Fibroblast of lung (primary cell): ENCODE results near the gene SLC25A10. TPM values are rescaled to one million over a fixed set of nuclear protein-coding genes. Genes with fewer than 3 reads are reported as not detected.

Source experiments
- DNase-seq, 2 donors: peaks; one replicate each; pipeline versions ENCODE4 v3.0.0 to v3.0.0-alpha.2; 2010; ENCODE audit warnings: low read depth in 2 of 2
- H2AFZ ChIP-seq: 2 replicates; pipeline ENCODE4 v1.5.1; 2012; ENCODE audit warnings: low read length, control low read depth, inconsistent platforms
- H3K27ac ChIP-seq: 2 replicates; pipeline ENCODE4 v1.5.1; 2011; ENCODE audit warnings: low read length, control low read depth; ENCODE audit not compliant: insufficient read depth
- H3K27me3 ChIP-seq: 2 replicates; pipeline ENCODE4 v1.5.1; 2011; ENCODE audit warnings: mild to moderate bottlenecking, low read length; ENCODE audit not compliant: control insufficient read depth, insufficient read depth
- H3K36me3 ChIP-seq: 2 replicates; pipeline ENCODE4 v1.5.1; 2011; ENCODE audit warnings: low read length; ENCODE audit not compliant: control insufficient read depth, insufficient read depth
- H3K4me1 ChIP-seq: 2 replicates; pipeline ENCODE4 v1.5.1; 2011; ENCODE audit warnings: low read length; ENCODE audit not compliant: control insufficient read depth, insufficient read depth; ENCODE audit errors: extremely low read depth
- H3K4me2 ChIP-seq: 2 replicates; pipeline ENCODE4 v1.5.1; 2011; ENCODE audit warnings: low read length, control low read depth; ENCODE audit not compliant: insufficient read depth; ENCODE audit errors: extremely low read depth
- H3K4me3 ChIP-seq, 4 experiments: fragments of 200-600 bp in 1 of 4; sonication (generic) in 1 of 4; replicated peaks in 1 of 4; 2 replicates each; pipeline ENCODE4 v1.5.1; 2011 to 2016; ENCODE audit warnings: low read length in 4 of 4, low read depth in 3 of 4, mild to moderate bottlenecking in 3 of 4, control low read depth in 2 of 4, inconsistent platforms in 1 of 4, mixed read lengths in 1 of 4; ENCODE audit not compliant: insufficient read depth in 1 of 4; ENCODE audit errors: control extremely low read depth in 1 of 4
- H3K79me2 ChIP-seq: 2 replicates; pipeline ENCODE4 v1.5.1; 2012; ENCODE audit warnings: mild to moderate bottlenecking, low read length, inconsistent platforms; ENCODE audit not compliant: control insufficient read depth, insufficient read depth
- H3K9ac ChIP-seq: 2 replicates; pipeline ENCODE4 v1.5.1; 2011; ENCODE audit warnings: mild to moderate bottlenecking, low read length, control low read depth; ENCODE audit not compliant: insufficient read depth
- H3K9me3 ChIP-seq: 2 replicates; pipeline ENCODE4 v1.5.1; 2012; ENCODE audit warnings: low read depth, low read length; ENCODE audit not compliant: control insufficient read depth, insufficient read depth
- H4K20me1 ChIP-seq: 2 replicates; pipeline ENCODE4 v1.5.1; 2011; ENCODE audit warnings: low read length; ENCODE audit not compliant: control insufficient read depth, insufficient read depth; ENCODE audit errors: extremely low read depth
- EZH2 ChIP-seq: IDR thresholded peaks from 2 replicates; pipeline ENCODE4 v1.5.1; 2012; ENCODE audit warnings: low read length, control low read depth, mild to moderate bottlenecking; ENCODE audit errors: missing control alignments
- polyA plus RNA-seq, 2 donors: library from polyadenylated mRNA; depleted of rRNA in 1 of 2; stranded (reverse) in 1 of 2; unstranded in 1 of 2; fragments of >200 nt; gene quantifications; 2 replicates each; pipeline ENCODE4 v1.2.1, GENCODE V29; 2011 to 2012; ENCODE audit warnings: missing spikeins in 1 of 2
- total RNA-seq: library from RNA; depleted of rRNA; stranded (reverse); fragments of >200 nt; gene quantifications from 2 replicates; pipeline ENCODE4 v1.2.1, GENCODE V29; 2014
- TF ChIP-seq, protein P1 (sequence below), 2 donors: IDR thresholded peaks in 1 of 2; conservative IDR thresholded peaks in 1 of 2; 1 replicate in 1 of 2; 2 replicates in 1 of 2; pipeline ENCODE4 v1.5.1; 2011 to 2012; ENCODE audit warnings: low read length in 2 of 2, control low read depth in 1 of 2, inconsistent platforms in 1 of 2, low read depth in 1 of 2, mild to moderate bottlenecking in 1 of 2

Gene SLC25A10
- total and polyA plus RNA-seq, 2 donors (not counting 1 experiment from before 2014, with no cell fraction given), result 3.7 to 5.8 TPM

- Histone ChIP-seq H3K27me3 (no peaks in the 10 kb centered on the region), H3K27ac (no peak overlapping the region), H3K4me2 (no peak overlapping the region), H2AFZ (no peak overlapping the region), H3K9me3 (no peaks in the 10 kb centered on the region), H3K4me1 (peaks cover 8% of the 10 kb centered on the region), H3K79me2 (no peaks in the 10 kb centered on the region), H4K20me1 (no peaks in the 10 kb centered on the region), H3K36me3 (peaks cover 3% of the 10 kb centered on the region), H3K9ac (no peak overlapping the region), H3K4me3 (no peak overlapping the region)
- TF ChIP-seq, protein P1, sequence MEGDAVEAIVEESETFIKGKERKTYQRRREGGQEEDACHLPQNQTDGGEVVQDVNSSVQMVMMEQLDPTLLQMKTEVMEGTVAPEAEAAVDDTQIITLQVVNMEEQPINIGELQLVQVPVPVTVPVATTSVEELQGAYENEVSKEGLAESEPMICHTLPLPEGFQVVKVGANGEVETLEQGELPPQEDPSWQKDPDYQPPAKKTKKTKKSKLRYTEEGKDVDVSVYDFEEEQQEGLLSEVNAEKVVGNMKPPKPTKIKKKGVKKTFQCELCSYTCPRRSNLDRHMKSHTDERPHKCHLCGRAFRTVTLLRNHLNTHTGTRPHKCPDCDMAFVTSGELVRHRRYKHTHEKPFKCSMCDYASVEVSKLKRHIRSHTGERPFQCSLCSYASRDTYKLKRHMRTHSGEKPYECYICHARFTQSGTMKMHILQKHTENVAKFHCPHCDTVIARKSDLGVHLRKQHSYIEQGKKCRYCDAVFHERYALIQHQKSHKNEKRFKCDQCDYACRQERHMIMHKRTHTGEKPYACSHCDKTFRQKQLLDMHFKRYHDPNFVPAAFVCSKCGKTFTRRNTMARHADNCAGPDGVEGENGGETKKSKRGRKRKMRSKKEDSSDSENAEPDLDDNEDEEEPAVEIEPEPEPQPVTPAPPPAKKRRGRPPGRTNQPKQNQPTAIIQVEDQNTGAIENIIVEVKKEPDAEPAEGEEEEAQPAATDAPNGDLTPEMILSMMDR (conservative IDR thresholded peaks at IDR 0.05 in 1 of 2, IDR thresholded peaks at IDR 0.05 in 1 of 2; ENCODE audit: low read depth in 1 of 2, low read length in 2 of 2), result no peak
- TF ChIP-seq EZH2, result no peak
- no peak for DNase-seq
Observed at GRCh38 chr17:81719410-81720266, 7.6 kb downstream of the SLC25A10 start.

- Histone ChIP-seq H3K4me3 (no peak overlapping the region), H3K9me3 (no peaks in the 10 kb centered on the region), H3K9ac (no peak overlapping the region), H2AFZ (no peak overlapping the region), H3K79me2 (no peaks in the 10 kb centered on the region), H3K4me1 (peaks cover 8% of the 10 kb centered on the region), H4K20me1 (no peaks in the 10 kb centered on the region), H3K4me2 (no peak overlapping the region), H3K27me3 (no peaks in the 10 kb centered on the region), H3K36me3 (peaks cover 3% of the 10 kb centered on the region), H3K27ac (no peak overlapping the region)
- TF ChIP-seq, protein P1 (conservative IDR thresholded peaks at IDR 0.05 in 1 of 2, IDR thresholded peaks at IDR 0.05 in 1 of 2; ENCODE audit: low read depth in 1 of 2, low read length in 2 of 2), result no peak
- TF ChIP-seq EZH2, result no peak
- no peak for DNase-seq
Observed at GRCh38 chr17:81720267-81721071, 8.4 kb downstream of the SLC25A10 start.
